A673 (cell line): ENCODE measurements around the gene FRAS1. TPM values are rescaled to one million over a fixed set of nuclear protein-coding genes. Genes with fewer than 3 reads are reported as not detected.

Source experiments
- BruUV-seq: library from RNA; stranded (reverse); fragments of 400-500 nt; replicated peaks from 2 replicates; lab custom pipeline; 2021; lab: Mats Ljungman, UMichigan
- CTCF ChIA-PET: fragments of 300-600 bp; sonication (Branson Sonifier 250); formaldehyde crosslinking; loops from one replicate; lab custom pipeline; 2022; ENCODE audit warnings: antibody characterized with exemption; lab: Charles Lee
- POLR2A ChIA-PET: fragments of 300-600 bp; sonication (Branson Sonifier 250); formaldehyde crosslinking; loops from one replicate; lab custom pipeline; 2022; ENCODE audit warnings: antibody characterized with exemption; ENCODE audit not compliant: low non-redundant PET; lab: Charles Lee
- DNase-seq: peaks from one replicate; pipeline ENCODE4 v3.0.0-alpha.2; 2015; ENCODE audit warnings: low spot score
- H3K27ac ChIP-seq: fragments of 200-600 bp; sonication (generic); 2 replicates; pipeline ENCODE4 v1.5.1; 2016; ENCODE audit warnings: mixed run types, low read depth, mild to moderate bottlenecking, mixed read lengths, antibody characterized with exemption, low read length; ENCODE audit not compliant: poor library complexity, severe bottlenecking
- H3K27me3 ChIP-seq: fragments of 200-600 bp; sonication (generic); replicated peaks from 2 replicates; pipeline ENCODE4 v1.6.1; 2017; ENCODE audit warnings: mixed run types, low read depth, mild to moderate bottlenecking, mixed read lengths, antibody characterized with exemption, low read length; ENCODE audit not compliant: insufficient read depth, poor library complexity
- H3K36me3 ChIP-seq: fragments of 200-600 bp; sonication (generic); 2 replicates; pipeline ENCODE4 v1.6.1; 2016; ENCODE audit warnings: mixed run types, mild to moderate bottlenecking, mixed read lengths, antibody characterized with exemption, low read length; ENCODE audit not compliant: insufficient read depth, poor library complexity, severe bottlenecking
- H3K4me1 ChIP-seq: fragments of 200-600 bp; sonication (generic); 2 replicates; pipeline ENCODE4 v1.6.1; 2017; ENCODE audit warnings: mixed run types, mild to moderate bottlenecking, mixed read lengths, antibody characterized with exemption, low read length; ENCODE audit not compliant: insufficient read depth, poor library complexity, severe bottlenecking
- H3K4me3 ChIP-seq: fragments of 200-600 bp; sonication (generic); 2 replicates; pipeline ENCODE4 v1.5.1; 2016; ENCODE audit warnings: low read depth, mixed run types, mild to moderate bottlenecking, mixed read lengths, low read length; ENCODE audit not compliant: poor library complexity, severe bottlenecking
- H3K9me3 ChIP-seq: fragments of 200-600 bp; sonication (generic); 2 replicates; pipeline ENCODE4 v1.6.1; 2016; ENCODE audit warnings: mixed run types, low read depth, mild to moderate bottlenecking, mixed read lengths, antibody characterized with exemption, low read length; ENCODE audit not compliant: poor library complexity, severe bottlenecking
- EZH2 ChIP-seq: fragments of 200-600 bp; sonication (generic); IDR thresholded peaks from 2 replicates; pipeline ENCODE4 v1.6.1; 2017; ENCODE audit warnings: borderline replicate concordance, low read depth, mild to moderate bottlenecking, mixed read lengths, antibody characterized with exemption, low read length; ENCODE audit not compliant: poor library complexity, severe bottlenecking
- intact Hi-C: fragments of 100-400 bp; cut with micrococcal nuclease; formaldehyde crosslinking; loops from one replicate; pipeline ENCODE4 v1.10.0; 2022; ENCODE audit not compliant: unreplicated experiment
- total RNA-seq: library from RNA; stranded (reverse); gene quantifications from 2 replicates; pipeline ENCODE4 v1.2.3, GENCODE V29; 2021
- TF ChIP-seq, protein P1 (sequence below): fragments of 300-800, 200-600 bp; sonication (generic); conservative IDR thresholded peaks from 2 replicates; pipeline ENCODE4 v1.5.1; 2017; ENCODE audit warnings: low read depth, mild to moderate bottlenecking, antibody characterized with exemption, low read length, moderate library complexity, mixed read lengths

FRAS1 gene
- total RNA-seq, 1 experiment from 2014 or later = 0.06 TPM

GRCh38 chr4:78222575-78223186 lies 165.6 kb downstream of the FRAS1 start:
- no peak overlapping the region for H3K4me3 ChIP-seq
- CTCF ChIA-PET = no interaction called here
- peak; percentile 10 for DNase-seq

GRCh38 chr4:78225236-78225635 lies 168.1 kb downstream of the FRAS1 start:
- intact Hi-C loops = no loop called here
- no peaks in the 10 kb centered on the region for H3K9me3 ChIP-seq
- H3K36me3 ChIP-seq = no peaks in the 10 kb centered on the region
- no peak overlapping the region for H3K4me3 ChIP-seq
- no peak for DNase-seq
- no peak overlapping the region for H3K27ac ChIP-seq
- no peaks in the 10 kb centered on the region for H3K4me1 ChIP-seq
- no peaks in the 10 kb centered on the region for H3K27me3 ChIP-seq
- TF ChIP-seq, protein P1, sequence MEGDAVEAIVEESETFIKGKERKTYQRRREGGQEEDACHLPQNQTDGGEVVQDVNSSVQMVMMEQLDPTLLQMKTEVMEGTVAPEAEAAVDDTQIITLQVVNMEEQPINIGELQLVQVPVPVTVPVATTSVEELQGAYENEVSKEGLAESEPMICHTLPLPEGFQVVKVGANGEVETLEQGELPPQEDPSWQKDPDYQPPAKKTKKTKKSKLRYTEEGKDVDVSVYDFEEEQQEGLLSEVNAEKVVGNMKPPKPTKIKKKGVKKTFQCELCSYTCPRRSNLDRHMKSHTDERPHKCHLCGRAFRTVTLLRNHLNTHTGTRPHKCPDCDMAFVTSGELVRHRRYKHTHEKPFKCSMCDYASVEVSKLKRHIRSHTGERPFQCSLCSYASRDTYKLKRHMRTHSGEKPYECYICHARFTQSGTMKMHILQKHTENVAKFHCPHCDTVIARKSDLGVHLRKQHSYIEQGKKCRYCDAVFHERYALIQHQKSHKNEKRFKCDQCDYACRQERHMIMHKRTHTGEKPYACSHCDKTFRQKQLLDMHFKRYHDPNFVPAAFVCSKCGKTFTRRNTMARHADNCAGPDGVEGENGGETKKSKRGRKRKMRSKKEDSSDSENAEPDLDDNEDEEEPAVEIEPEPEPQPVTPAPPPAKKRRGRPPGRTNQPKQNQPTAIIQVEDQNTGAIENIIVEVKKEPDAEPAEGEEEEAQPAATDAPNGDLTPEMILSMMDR = no peak
- TF ChIP-seq EZH2 = no peak
- ChIA-PET POLR2A (no interaction called here), CTCF (no interaction called here)
- no TSS peak for BruUV-seq

More at GRCh38 chr4:78222575-78223186, 165.6 kb downstream of the FRAS1 start:
- POLR2A ChIA-PET = no interaction called here
- TF ChIP-seq, protein P1 = no peak
- TF ChIP-seq EZH2 = no peak
- no TSS peak for BruUV-seq
- Histone ChIP-seq H3K9me3 (no peaks in the 10 kb centered on the region), H3K4me1 (no peaks in the 10 kb centered on the region), H3K36me3 (no peaks in the 10 kb centered on the region), H3K27ac (no peak overlapping the region), H3K27me3 (no peaks in the 10 kb centered on the region)
- intact Hi-C loops = no loop called here

DNA sequence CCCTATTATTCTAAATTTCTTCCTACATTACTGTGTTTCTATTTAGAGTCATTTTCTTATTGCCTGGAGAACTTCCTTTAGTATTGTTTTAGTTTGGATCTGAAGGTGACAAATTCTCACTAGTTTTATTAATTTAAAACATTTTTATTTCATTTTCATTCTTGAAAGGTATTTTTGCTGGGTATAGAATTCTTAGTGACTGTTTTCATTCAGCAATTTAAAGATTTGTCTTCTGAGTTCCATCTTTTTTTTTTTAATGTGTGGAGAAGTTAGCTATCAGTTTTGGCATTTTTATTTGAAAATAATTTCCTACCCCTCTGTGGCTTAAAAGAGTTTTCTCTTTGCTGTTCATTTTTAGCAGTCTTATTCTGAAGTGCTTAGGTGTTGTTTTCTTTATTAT lies 169.2 kb downstream of the FRAS1 start:
- POLR2A ChIA-PET = no interaction called here
- CTCF ChIA-PET = no interaction called here
- no TSS peak for BruUV-seq
- DNase-seq = no peak
- no peak for TF ChIP-seq EZH2
- TF ChIP-seq, protein P1 = no peak
- intact Hi-C loops = no loop called here
- H3K4me3 ChIP-seq = no peak overlapping the region
- no peak overlapping the region for H3K27ac ChIP-seq
- H3K36me3 ChIP-seq = no peaks in the 10 kb centered on the region
- no peaks in the 10 kb centered on the region for H3K4me1 ChIP-seq
- no peaks in the 10 kb centered on the region for H3K27me3 ChIP-seq
- no peaks in the 10 kb centered on the region for H3K9me3 ChIP-seq
